ENCODE data around the gene LRRC28.

Gene LRRC28

GRCh38 chr15:99406716-99407487 lies 155.6 kb downstream of the LRRC28 start:
- ATAC-seq, result peak; percentile 10
- Mint-ChIP-seq H3K27ac (no peak overlapping the region), H3K9me3 (no peaks in the 10 kb centered on the region), H3K27me3 (no peaks in the 10 kb centered on the region), H3K4me1 (peaks cover 14% of the 10 kb centered on the region), H3K36me3 (no peaks in the 10 kb centered on the region), H3K4me3 (no peak overlapping the region)

- no peaks in the 10 kb centered on the region for H3K27me3 Mint-ChIP-seq
- no peak for ATAC-seq
- peak overlapping the region; percentile 27 for H3K27ac Mint-ChIP-seq
- no peaks in the 10 kb centered on the region for H3K36me3 Mint-ChIP-seq
- H3K4me3 Mint-ChIP-seq, result no peak overlapping the region
- H3K9me3 Mint-ChIP-seq, result no peaks in the 10 kb centered on the region
- peaks cover 14% of the 10 kb centered on the region for H3K4me1 Mint-ChIP-seq
Observed at GRCh38 chr15:99407716-99408115, 156.4 kb downstream of the LRRC28 start.

- no peaks in the 10 kb centered on the region for H3K9me3 Mint-ChIP-seq
- no peaks in the 10 kb centered on the region for H3K36me3 Mint-ChIP-seq
- no peak for ATAC-seq
- no peaks in the 10 kb centered on the region for H3K27me3 Mint-ChIP-seq
- H3K27ac Mint-ChIP-seq, result peak overlapping the region; percentile 27
- H3K4me3 Mint-ChIP-seq, result no peak overlapping the region
- peaks cover 14% of the 10 kb centered on the region for H3K4me1 Mint-ChIP-seq
Observed at GRCh38 chr15:99408236-99409096, 157.2 kb downstream of the LRRC28 start.

GRCh38 chr15:99409097-99409473 lies 157.8 kb downstream of the LRRC28 start:
- Mint-ChIP-seq H3K4me3 (no peak overlapping the region), H3K4me1 (peaks cover 14% of the 10 kb centered on the region), H3K36me3 (no peaks in the 10 kb centered on the region), H3K27ac (peak overlapping the region; percentile 12), H3K9me3 (no peaks in the 10 kb centered on the region), H3K27me3 (no peaks in the 10 kb centered on the region)
- ATAC-seq, result peak; percentile 71

GRCh38 chr15:99409560-99409959 lies 158.3 kb downstream of the LRRC28 start:
- no peak for ATAC-seq
- peak overlapping the region; percentile 12 for H3K27ac Mint-ChIP-seq
- no peaks in the 10 kb centered on the region for H3K27me3 Mint-ChIP-seq
- H3K4me1 Mint-ChIP-seq, result peaks cover 14% of the 10 kb centered on the region
- no peak overlapping the region for H3K4me3 Mint-ChIP-seq
- no peaks in the 10 kb centered on the region for H3K9me3 Mint-ChIP-seq
- H3K36me3 Mint-ChIP-seq, result no peaks in the 10 kb centered on the region

- Mint-ChIP-seq H3K27me3 (no peaks in the 10 kb centered on the region), H3K27ac (peak overlapping the region; percentile 12), H3K4me1 (peaks cover 14% of the 10 kb centered on the region), H3K9me3 (no peaks in the 10 kb centered on the region), H3K36me3 (no peaks in the 10 kb centered on the region), H3K4me3 (no peak overlapping the region)
- ATAC-seq, result no peak
Observed at GRCh38 chr15:99410477-99410876, 159.2 kb downstream of the LRRC28 start.

- no peak for ATAC-seq
- Mint-ChIP-seq H3K4me3 (no peak overlapping the region), H3K36me3 (no peaks in the 10 kb centered on the region), H3K4me1 (peaks cover 14% of the 10 kb centered on the region), H3K27me3 (no peaks in the 10 kb centered on the region), H3K9me3 (no peaks in the 10 kb centered on the region), H3K27ac (peak overlapping the region; percentile 12)
Observed at GRCh38 chr15:99411234-99411633, 160.0 kb downstream of the LRRC28 start.

- H3K4me3 Mint-ChIP-seq, result no peak overlapping the region
- no peaks in the 10 kb centered on the region for H3K27me3 Mint-ChIP-seq
- peaks cover 14% of the 10 kb centered on the region for H3K4me1 Mint-ChIP-seq
- no peak overlapping the region for H3K27ac Mint-ChIP-seq
- H3K36me3 Mint-ChIP-seq, result no peaks in the 10 kb centered on the region
- no peak for ATAC-seq
- no peaks in the 10 kb centered on the region for H3K9me3 Mint-ChIP-seq
Observed at GRCh38 chr15:99412082-99412481, 160.8 kb downstream of the LRRC28 start.

GRCh38 chr15:99412626-99413025 lies 161.3 kb downstream of the LRRC28 start:
- no peaks in the 10 kb centered on the region for H3K9me3 Mint-ChIP-seq
- no peaks in the 10 kb centered on the region for H3K36me3 Mint-ChIP-seq
- H3K4me3 Mint-ChIP-seq, result no peak overlapping the region
- H3K4me1 Mint-ChIP-seq, result peaks cover 12% of the 10 kb centered on the region
- no peaks in the 10 kb centered on the region for H3K27me3 Mint-ChIP-seq
- ATAC-seq, result no peak
- H3K27ac Mint-ChIP-seq, result no peak overlapping the region

- Mint-ChIP-seq H3K9me3 (peaks cover 2% of the 10 kb centered on the region), H3K36me3 (no peaks in the 10 kb centered on the region), H3K4me1 (peaks cover 3% of the 10 kb centered on the region), H3K4me3 (no peak overlapping the region), H3K27me3 (no peaks in the 10 kb centered on the region), H3K27ac (no peak overlapping the region)
- no peak for ATAC-seq
Observed at GRCh38 chr15:99413955-99414754, 162.9 kb downstream of the LRRC28 start.

- ATAC-seq, result no peak
- Mint-ChIP-seq H3K4me1 (no peaks in the 10 kb centered on the region), H3K4me3 (no peak overlapping the region), H3K27me3 (no peaks in the 10 kb centered on the region), H3K27ac (no peak overlapping the region), H3K36me3 (no peaks in the 10 kb centered on the region), H3K9me3 (peaks cover 2% of the 10 kb centered on the region)
Observed at GRCh38 chr15:99414755-99415731, 163.8 kb downstream of the LRRC28 start.

GRCh38 chr15:99416191-99417188 lies 165.2 kb downstream of the LRRC28 start:
- Mint-ChIP-seq H3K27me3 (no peaks in the 10 kb centered on the region), H3K27ac (no peak overlapping the region), H3K4me1 (peaks cover 9% of the 10 kb centered on the region), H3K9me3 (peaks cover 2% of the 10 kb centered on the region), H3K4me3 (no peak overlapping the region), H3K36me3 (no peaks in the 10 kb centered on the region)
- ATAC-seq, result no peak

GRCh38 chr15:99421172-99421656 lies 169.9 kb downstream of the LRRC28 start:
- Mint-ChIP-seq H3K36me3 (no peaks in the 10 kb centered on the region), H3K4me3 (no peak overlapping the region), H3K27me3 (no peaks in the 10 kb centered on the region), H3K4me1 (peaks cover 44% of the 10 kb centered on the region), H3K9me3 (peaks cover 2% of the 10 kb centered on the region), H3K27ac (no peak overlapping the region)
- no peak for ATAC-seq
